KOPT-K1 (cell line): Measurements from ENCODE around the gene HMCN2.

ENCODE experiments used
- H3K27ac ChIP-seq: fragments of 200-600 bp; sonication (generic); 2 replicates; pipeline ENCODE4 v1.5.1; 2016; ENCODE audit warnings: antibody characterized with exemption, mild to moderate bottlenecking, low read depth, low read length; ENCODE audit not compliant: poor library complexity, severe bottlenecking
- H3K36me3 ChIP-seq: fragments of 200-600 bp; sonication (generic); 2 replicates; pipeline ENCODE4 v1.5.1; 2017; ENCODE audit warnings: antibody characterized with exemption, mild to moderate bottlenecking, low read length, moderate library complexity; ENCODE audit not compliant: insufficient read depth
- H3K9me3 ChIP-seq: fragments of 200-600 bp; sonication (generic); 2 replicates; pipeline ENCODE4 v1.5.1; 2017; ENCODE audit warnings: antibody characterized with exemption, low read length, mild to moderate bottlenecking; ENCODE audit not compliant: insufficient read depth, poor library complexity, severe bottlenecking

The HMCN2 gene, protein sequence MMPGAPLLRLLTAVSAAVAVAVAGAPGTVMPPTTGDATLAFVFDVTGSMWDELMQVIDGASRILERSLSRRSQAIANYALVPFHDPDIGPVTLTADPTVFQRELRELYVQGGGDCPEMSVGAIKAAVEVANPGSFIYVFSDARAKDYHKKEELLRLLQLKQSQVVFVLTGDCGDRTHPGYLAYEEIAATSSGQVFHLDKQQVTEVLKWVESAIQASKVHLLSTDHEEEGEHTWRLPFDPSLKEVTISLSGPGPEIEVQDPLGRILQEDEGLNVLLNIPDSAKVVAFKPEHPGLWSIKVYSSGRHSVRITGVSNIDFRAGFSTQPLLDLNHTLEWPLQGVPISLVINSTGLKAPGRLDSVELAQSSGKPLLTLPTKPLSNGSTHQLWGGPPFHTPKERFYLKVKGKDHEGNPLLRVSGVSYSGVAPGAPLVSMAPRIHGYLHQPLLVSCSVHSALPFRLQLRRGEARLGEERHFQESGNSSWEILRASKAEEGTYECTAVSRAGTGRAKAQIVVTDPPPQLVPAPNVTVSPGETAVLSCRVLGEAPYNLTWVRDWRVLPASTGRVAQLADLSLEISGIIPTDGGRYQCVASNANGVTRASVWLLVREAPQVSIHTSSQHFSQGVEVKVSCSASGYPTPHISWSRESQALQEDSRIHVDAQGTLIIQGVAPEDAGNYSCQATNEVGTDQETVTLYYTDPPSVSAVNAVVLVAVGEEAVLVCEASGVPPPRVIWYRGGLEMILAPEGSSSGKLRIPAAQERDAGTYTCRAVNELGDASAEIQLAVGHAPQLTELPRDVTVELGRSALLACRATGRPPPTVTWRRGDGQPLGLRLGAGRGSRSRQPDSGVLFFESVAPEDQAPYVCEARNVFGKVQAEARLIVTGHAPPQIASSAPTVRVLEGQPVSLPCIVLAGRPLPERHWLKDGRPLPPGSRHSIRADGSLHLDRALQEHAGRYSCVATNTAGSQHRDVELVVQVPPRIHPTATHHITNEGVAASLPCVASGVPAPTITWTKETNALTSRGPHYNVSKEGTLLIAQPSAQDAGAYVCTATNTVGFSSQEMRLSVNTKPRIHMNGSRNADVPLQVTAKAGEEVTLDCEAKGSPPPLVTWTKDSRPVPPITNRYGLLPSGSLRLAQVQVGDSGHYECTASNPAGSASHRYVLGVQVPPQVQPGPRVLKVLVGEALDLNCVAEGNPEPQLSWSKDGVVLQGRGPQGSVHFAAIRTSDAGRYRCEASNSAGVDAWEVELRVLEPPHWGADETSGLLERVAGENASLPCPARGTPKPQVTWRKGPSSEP (N-terminal part only)

DNA sequence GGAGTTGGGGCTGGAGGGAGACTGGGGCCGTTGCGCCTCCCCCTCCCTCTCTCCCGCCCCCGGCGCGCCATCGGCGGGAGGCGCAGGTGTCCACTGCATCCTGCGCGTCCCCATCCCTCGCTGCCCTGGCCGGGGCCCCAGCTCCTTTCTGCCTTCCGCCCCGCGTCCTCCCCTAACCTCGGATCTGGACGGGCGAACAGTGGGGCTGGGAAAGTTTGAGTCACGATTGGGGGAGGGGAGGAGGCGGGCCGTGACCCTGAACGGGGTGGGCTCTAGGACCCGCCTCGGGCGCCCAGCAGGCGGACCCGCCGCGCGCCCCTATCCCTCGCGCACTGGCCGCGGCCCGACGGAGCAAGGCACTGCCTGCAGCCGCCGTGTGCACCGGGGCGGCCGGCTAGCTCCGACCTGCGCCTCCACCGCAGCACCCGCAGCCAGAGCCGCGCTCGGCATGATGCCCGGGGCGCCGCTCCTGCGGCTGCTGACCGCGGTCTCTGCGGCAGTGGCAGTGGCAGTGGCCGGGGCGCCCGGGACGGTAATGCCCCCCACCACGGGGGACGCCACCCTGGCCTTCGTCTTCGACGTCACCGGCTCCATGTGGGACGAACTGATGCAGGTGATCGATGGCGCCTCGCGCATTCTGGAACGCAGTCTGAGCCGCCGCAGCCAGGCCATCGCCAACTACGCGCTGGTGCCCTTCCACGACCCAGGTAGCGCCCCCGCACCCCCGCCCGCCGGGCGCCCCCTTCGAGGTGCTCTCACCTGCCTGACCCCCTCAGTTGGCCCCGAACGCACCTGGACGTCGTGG, at the start of gene HMCN2:
HMCN2 (plus strand) TSS at position 330 of the 805 bp plus-strand sequence; CDS start at position 449, 119 bp downstream.
- Histone ChIP-seq H3K36me3 (no peaks in the 10 kb centered on the region), H3K9me3 (no peaks in the 10 kb centered on the region), H3K27ac (no peak within 1 kb of the TSS)

DNA sequence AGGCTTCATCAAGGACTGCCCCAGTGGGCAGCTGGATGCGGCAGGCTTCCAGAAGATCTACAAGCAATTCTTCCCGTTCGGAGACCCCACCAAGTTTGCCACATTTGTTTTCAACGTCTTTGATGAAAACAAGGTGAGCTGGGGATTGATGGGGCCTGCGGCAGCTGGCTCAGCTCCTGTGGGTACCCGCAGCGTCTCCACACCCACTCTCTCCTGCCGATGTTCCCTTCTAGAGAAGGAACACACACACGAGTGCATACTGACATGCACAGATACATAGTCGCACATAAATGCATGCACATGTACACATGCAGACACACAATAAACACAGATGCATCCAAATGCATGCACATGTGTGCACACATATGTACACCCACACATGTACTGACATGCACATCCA, 47.7 kb upstream of the HMCN2 start:
- H3K9me3 ChIP-seq = no peaks in the 10 kb centered on the region
- no peaks in the 10 kb centered on the region for H3K36me3 ChIP-seq
- no peak overlapping the region for H3K27ac ChIP-seq

DNA sequence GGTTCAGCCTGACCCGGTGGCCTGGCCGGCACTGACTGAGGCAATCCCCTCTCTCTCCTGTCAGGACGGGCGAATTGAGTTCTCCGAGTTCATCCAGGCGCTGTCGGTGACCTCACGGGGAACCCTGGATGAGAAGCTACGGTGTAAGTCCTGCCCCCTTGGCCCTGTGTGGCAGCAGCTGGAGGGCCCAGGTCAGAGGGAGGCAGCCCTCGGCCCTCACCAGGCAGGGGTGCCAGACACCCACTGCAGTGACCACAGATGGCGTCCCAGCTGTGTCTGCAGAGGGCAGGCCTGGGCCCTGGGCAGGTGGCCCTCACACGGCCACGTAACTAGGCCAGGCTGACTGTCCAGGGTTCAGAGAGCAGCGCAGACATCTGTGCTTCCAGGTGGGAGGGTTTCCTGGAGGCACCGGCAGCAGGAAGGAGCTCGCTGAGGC, 45.9 kb upstream of the HMCN2 start:
- Histone ChIP-seq H3K9me3 (no peaks in the 10 kb centered on the region), H3K27ac (no peak overlapping the region), H3K36me3 (no peaks in the 10 kb centered on the region)

DNA sequence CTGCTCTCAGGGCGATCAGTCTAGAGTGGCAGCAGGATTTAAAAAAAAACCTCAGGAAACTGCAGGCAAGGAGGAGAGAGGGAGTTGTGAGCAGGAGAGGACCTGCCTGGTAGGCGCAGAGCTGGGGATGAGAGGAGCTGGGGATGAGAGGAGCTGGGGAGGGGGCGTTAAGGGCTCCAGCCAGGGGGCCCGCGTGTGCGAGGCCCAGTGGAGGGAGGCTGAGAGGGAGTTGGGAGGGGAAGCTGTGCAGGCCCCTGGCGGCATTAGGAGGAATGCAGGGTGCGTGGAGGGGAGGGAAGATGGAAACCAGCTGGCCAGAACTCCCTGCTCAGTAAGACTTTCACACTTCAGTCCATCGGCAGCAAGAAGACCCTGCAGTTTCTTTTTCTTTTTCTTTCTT, 45.2 kb upstream of the HMCN2 start:
- Histone ChIP-seq H3K9me3 (no peaks in the 10 kb centered on the region), H3K27ac (no peak overlapping the region), H3K36me3 (no peaks in the 10 kb centered on the region)

DNA sequence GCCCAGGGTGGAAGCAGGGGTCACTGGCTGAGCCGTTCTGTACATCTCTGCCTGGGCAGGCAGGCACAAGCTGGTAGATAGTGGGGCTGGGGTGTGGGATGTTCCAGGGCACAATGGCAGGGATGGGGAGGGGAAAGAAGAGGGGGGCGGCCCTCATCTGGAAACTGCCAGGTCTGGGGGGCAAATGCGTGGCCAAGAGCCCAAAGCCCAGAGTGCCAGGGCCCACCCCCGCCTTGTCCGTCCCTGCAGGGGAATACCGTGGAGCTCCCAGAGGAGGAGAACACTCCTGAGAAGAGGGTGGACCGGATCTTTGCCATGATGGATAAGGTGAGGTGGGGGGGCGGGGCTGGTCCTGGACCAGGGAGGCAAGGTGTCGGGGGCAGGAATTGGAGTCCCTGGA, 42.7 kb upstream of the HMCN2 start:
- no peaks in the 10 kb centered on the region for H3K36me3 ChIP-seq
- peaks cover 8% of the 10 kb centered on the region for H3K9me3 ChIP-seq
- no peak overlapping the region for H3K27ac ChIP-seq

DNA sequence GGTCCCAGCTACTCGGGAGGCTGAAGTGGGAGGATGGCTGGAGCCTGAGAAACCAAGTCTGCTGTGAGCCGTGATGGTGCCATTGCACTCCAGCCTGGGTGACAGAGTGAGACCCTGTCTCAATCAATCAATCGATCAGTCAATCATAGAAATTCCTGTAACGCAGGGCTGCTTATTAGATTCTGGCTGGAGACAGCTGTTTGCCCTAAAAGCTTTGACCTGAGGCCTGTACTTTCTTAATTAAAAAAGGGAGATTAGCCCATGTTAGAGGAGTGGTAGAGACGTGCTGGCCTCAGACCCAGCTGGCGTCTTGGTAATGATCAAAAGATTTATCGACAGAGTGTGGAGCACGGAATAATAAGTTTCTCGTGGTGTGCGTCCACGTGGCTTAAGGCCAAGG, 40.5 kb upstream of the HMCN2 start:
- Histone ChIP-seq H3K27ac (no peak overlapping the region), H3K36me3 (no peaks in the 10 kb centered on the region), H3K9me3 (peaks cover 12% of the 10 kb centered on the region)

DNA sequence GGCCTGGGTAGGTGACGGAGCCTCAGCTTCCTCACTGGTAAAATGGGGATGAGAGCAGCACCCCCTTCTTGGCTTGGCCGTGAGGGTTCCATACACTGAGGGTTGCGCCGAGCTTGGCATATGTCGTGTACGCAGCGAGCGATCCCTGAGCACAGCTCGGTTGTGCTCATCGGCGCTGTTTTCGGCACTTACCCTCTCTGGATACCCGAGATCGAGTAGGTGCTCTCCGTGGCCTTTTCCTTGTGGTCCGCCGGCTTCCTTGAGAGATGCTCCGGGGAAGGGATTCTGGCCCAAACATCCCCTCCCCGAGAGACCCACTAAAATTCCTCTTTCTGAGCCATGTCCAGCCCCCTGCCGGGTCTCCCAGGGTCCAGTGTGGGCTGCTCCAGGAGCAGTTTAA, 40.0 kb upstream of the HMCN2 start:
- Histone ChIP-seq H3K9me3 (peaks cover 12% of the 10 kb centered on the region), H3K36me3 (no peaks in the 10 kb centered on the region), H3K27ac (no peak overlapping the region)

DNA sequence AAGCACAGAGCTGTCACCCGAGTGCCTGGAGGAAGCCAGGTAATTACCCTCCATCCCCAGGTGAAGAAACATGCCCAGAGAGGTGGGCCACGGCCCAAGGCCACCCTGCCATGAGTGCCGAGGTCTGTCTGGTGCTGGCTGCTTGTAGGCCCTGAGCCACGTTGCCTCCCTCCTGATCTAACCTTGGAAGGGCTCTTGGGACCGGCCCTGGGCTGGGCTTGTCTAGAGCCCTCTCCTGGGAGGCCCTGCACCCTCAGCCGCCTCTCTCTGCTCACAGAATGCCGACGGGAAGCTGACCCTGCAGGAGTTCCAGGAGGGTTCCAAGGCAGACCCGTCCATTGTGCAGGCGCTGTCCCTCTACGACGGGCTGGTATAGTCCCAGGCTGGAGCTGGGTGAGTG, 39.4 kb upstream of the HMCN2 start:
- no peak overlapping the region for H3K27ac ChIP-seq
- peaks cover 12% of the 10 kb centered on the region for H3K9me3 ChIP-seq
- no peaks in the 10 kb centered on the region for H3K36me3 ChIP-seq

DNA sequence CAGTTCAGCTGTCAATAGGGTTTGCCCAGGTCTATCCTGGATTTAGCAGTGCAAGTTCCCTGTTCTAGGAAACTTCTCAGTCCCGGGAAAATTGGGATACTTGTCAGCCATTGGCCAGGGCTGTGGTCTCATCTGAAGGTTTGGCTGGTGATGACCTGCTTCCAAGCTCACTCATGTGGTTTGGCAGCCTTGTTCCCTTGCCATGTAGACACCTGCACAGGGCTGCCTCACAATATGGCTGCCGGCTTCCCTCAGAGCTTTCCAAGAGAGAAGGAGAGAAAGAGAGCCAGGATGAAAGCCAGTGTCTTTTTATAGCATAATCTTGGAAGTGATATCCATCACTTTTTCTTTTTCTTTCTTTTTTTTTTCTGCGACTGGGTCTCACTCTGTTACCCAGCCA, 37.7 kb upstream of the HMCN2 start:
- Histone ChIP-seq H3K36me3 (no peaks in the 10 kb centered on the region), H3K9me3 (peaks cover 12% of the 10 kb centered on the region), H3K27ac (no peak overlapping the region)

DNA sequence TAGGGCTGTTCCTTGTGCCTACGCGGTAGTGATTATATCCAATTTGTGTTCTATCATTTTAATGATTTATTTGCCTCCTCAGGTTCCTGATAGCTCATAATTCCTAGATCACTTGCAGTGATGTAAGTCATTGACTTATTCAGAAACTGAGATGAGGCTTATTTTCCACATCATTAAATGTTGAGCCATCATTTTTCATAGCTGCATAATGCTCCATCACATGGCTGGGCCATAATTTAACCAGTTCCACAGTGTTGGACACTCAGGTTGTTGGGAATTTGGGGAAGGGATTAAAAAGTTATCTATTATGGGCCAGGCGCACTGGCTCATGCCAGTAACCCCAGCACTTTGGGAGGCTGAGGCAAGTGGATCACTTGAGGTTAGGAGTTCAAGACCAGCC, 35.8 kb upstream of the HMCN2 start:
- no peaks in the 10 kb centered on the region for H3K36me3 ChIP-seq
- H3K27ac ChIP-seq = no peak overlapping the region
- H3K9me3 ChIP-seq = peaks cover 12% of the 10 kb centered on the region

DNA sequence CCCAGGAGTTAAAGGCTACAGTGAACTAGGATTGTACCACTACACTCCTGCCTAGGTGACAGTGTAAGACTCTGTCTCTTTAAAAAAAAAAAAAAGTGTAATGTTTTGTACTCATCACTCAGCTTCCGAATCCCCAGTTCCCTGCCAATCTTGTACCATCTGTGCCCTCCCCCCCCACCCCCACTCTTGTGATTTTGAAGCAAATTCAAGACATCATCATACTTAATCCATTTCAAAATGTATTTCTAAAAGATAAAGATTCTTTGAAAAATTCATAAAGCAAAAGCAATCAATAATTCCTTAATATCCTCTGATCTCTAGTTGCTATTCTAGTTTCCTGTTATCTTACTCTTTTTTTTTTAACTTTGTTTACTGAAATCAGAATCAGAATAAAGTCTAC, 34.9 kb upstream of the HMCN2 start:
- H3K36me3 ChIP-seq = no peaks in the 10 kb centered on the region
- no peak overlapping the region for H3K27ac ChIP-seq
- peaks cover 12% of the 10 kb centered on the region for H3K9me3 ChIP-seq

DNA sequence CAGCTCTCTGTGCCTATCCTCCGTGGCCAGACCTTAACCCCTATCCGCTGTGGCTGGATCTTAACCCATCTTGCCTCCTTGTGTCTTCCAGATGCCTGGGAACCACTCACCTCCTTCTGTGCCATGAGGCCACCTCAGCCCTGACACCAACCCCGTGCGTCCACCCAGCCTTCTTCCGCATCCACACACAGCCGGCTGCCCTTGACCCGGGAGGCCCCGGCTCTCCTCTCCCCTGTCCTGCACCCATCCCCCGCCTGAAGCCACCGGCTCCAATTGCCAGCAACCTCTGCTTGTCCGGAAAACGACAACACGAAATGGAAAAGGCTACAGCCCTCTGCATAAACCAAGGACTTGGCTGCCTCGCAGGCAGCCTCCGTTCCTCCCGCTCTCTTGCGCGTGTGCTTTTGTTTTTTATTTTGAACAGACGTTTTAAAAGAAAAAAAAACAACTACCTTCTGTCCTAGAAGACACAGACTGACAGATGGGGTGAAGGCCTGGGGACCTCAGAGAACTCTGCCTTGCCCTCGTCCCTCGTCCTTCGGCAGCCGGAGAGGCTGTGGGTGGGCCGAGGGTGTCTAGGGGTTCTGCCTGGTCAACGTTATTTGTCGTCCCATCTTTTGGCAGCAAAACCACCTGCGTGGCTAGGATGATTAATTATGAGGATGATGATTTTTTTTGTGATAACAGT, 32.5 kb upstream of the HMCN2 start:
- Histone ChIP-seq H3K27ac (no peak overlapping the region), H3K36me3 (no peaks in the 10 kb centered on the region)

DNA sequence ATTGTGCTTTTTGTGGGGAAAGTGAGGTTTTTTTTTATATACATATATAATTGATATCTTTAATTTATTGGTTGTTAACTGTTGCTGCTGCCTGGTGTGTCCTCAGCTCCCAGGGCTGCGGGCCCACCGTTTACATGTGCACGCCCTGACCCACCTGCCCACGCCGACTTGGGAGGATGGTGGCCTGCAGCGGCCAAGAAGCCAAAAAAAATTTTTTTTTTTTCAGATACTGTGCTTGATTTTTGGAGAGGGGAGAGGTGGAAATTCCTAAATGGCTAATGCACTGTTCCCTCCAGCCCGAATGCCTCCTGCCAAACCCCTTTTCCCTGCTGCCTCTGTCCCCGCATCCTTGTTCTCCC, 32.0 kb upstream of the HMCN2 start:
- H3K9me3 ChIP-seq = no peaks in the 10 kb centered on the region
- no peak overlapping the region for H3K27ac ChIP-seq
- no peaks in the 10 kb centered on the region for H3K36me3 ChIP-seq

More for the DNA sequence above, 32.5 kb upstream of the HMCN2 start:
- H3K9me3 ChIP-seq = peaks cover 2% of the 10 kb centered on the region
